Measurements from ENCODE around the gene CTF1.

- TF ChIP-seq CTCF (IDR thresholded peaks at IDR 0.05; ENCODE audit: low read depth, low read length, missing input control) (no peak), GABPA (IDR thresholded peaks at IDR 0.05 in 1 of 2, conservative IDR thresholded peaks at IDR 0.05 in 1 of 2) (no peak), REST (IDR thresholded peaks at IDR 0.05) (no peak)
These were observed 3.0 kb upstream of the CTF1 start for GRCh38 chr16:30893417-30893743.
